Measurements from ENCODE around the gene APOOL.

DNA sequence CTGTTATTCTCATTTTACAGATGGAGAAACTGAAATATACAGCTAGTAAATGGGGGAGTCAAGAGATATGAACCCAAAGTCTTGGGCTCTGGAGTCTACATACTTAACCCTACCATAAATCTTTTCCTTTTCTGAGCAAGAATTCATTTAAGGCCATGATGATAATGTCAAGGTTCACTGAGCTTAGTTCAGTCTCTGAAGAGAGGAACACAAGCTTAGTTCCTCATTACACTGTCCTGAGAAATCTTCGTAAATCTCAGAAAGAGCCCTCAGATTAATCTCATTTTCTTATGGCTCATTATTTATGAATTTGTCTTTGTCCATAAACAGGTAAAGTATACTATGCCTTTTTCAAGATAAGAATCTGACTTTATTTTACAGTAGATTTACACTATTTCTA is 135.7 kb downstream of the APOOL start:
- TF ChIP-seq TAF1 (IDR thresholded peaks at IDR 0.05; ENCODE audit: borderline replicate concordance, insufficient read depth, low read length), result no peak
- TF ChIP-seq SIN3A (IDR thresholded peaks at IDR 0.05; ENCODE audit: borderline replicate concordance, insufficient read depth, low read length), result no peak
- TF ChIP-seq POLR2AphosphoS5 (IDR thresholded peaks at IDR 0.05; ENCODE audit: low read depth, low read length), result no peak
- TF ChIP-seq, protein P1, sequence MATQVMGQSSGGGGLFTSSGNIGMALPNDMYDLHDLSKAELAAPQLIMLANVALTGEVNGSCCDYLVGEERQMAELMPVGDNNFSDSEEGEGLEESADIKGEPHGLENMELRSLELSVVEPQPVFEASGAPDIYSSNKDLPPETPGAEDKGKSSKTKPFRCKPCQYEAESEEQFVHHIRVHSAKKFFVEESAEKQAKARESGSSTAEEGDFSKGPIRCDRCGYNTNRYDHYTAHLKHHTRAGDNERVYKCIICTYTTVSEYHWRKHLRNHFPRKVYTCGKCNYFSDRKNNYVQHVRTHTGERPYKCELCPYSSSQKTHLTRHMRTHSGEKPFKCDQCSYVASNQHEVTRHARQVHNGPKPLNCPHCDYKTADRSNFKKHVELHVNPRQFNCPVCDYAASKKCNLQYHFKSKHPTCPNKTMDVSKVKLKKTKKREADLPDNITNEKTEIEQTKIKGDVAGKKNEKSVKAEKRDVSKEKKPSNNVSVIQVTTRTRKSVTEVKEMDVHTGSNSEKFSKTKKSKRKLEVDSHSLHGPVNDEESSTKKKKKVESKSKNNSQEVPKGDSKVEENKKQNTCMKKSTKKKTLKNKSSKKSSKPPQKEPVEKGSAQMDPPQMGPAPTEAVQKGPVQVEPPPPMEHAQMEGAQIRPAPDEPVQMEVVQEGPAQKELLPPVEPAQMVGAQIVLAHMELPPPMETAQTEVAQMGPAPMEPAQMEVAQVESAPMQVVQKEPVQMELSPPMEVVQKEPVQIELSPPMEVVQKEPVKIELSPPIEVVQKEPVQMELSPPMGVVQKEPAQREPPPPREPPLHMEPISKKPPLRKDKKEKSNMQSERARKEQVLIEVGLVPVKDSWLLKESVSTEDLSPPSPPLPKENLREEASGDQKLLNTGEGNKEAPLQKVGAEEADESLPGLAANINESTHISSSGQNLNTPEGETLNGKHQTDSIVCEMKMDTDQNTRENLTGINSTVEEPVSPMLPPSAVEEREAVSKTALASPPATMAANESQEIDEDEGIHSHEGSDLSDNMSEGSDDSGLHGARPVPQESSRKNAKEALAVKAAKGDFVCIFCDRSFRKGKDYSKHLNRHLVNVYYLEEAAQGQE (IDR thresholded peaks at IDR 0.05; ENCODE audit: insufficient read depth in 1 of 2, low read depth in 2 of 2, low read length in 2 of 2), result no peak
